HG03520 (cell line): ENCODE data around the gene CPD.
A peak's percentile ranks its signal among the peaks of the same experiment; 100 is the strongest.

Experiments
- ATAC-seq: cut with Tn5 transposase; IDR thresholded peaks from one replicate; pipeline ENCODE4 v1.9.1; 2021; ENCODE audit warnings: mild to moderate bottlenecking, moderate library complexity; ENCODE audit not compliant: unreplicated experiment

Gene CPD

GRCh38 chr17:30352240-30352814, 26.4 kb upstream of the CPD start:
- no peak for ATAC-seq

GRCh38 chr17:30354701-30355100, 24.0 kb upstream of the CPD start:
- ATAC-seq: no peak

GRCh38 chr17:30357476-30357875, 21.3 kb upstream of the CPD start:
- no peak for ATAC-seq

GRCh38 chr17:30358055-30358760, 20.5 kb upstream of the CPD start:
- ATAC-seq: no peak

GRCh38 chr17:30360086-30360808, 18.5 kb upstream of the CPD start:
- no peak for ATAC-seq

- no peak for ATAC-seq
These were observed 16.9 kb upstream of the CPD start for GRCh38 chr17:30361766-30362279.

- peak; percentile 67 for ATAC-seq
These were observed 15.0 kb upstream of the CPD start for GRCh38 chr17:30363715-30364202.

- ATAC-seq: no peak
These were observed 12.2 kb upstream of the CPD start for GRCh38 chr17:30366536-30366935.

- ATAC-seq: no peak
These were observed 9.6 kb upstream of the CPD start for GRCh38 chr17:30368912-30369720.

GRCh38 chr17:30369995-30370394, 8.7 kb upstream of the CPD start:
- ATAC-seq: no peak

GRCh38 chr17:30372755-30373154, 6.0 kb upstream of the CPD start:
- ATAC-seq: no peak

GRCh38 chr17:30375661-30376060, 3.1 kb upstream of the CPD start:
- ATAC-seq: no peak

- no peak for ATAC-seq
These were observed 1.9 kb upstream of the CPD start for GRCh38 chr17:30376621-30377452.

GRCh38 chr17:30377574-30378240, 1.0 kb upstream of the CPD start:
- no peak for ATAC-seq

GRCh38 chr17:30378241-30378824, 394 bp upstream of the CPD start:
- no peak for ATAC-seq

GRCh38 chr17:30379303-30379902, 676 bp downstream of the CPD start:
- no peak for ATAC-seq

GRCh38 chr17:30379903-30380381, 1.2 kb downstream of the CPD start:
- ATAC-seq: no peak

- no peak for ATAC-seq
These were observed 2.1 kb downstream of the CPD start for GRCh38 chr17:30380643-30381339.
